Stimulated activated CD8-positive, alpha-beta memory T cell treated with anti-CD3 and anti-CD28 coated beads, Interleukin-7, amount 100 ng/mL, for 4 hours (primary cell): ENCODE measurements around the gene CTTN.

Experiments used
- DNase-seq, 2 donors: peaks; one replicate each; pipeline ENCODE4 v3.0.0-alpha.2; 2020; ENCODE audit warnings: low read depth in 2 of 2

CTTN gene

DNA sequence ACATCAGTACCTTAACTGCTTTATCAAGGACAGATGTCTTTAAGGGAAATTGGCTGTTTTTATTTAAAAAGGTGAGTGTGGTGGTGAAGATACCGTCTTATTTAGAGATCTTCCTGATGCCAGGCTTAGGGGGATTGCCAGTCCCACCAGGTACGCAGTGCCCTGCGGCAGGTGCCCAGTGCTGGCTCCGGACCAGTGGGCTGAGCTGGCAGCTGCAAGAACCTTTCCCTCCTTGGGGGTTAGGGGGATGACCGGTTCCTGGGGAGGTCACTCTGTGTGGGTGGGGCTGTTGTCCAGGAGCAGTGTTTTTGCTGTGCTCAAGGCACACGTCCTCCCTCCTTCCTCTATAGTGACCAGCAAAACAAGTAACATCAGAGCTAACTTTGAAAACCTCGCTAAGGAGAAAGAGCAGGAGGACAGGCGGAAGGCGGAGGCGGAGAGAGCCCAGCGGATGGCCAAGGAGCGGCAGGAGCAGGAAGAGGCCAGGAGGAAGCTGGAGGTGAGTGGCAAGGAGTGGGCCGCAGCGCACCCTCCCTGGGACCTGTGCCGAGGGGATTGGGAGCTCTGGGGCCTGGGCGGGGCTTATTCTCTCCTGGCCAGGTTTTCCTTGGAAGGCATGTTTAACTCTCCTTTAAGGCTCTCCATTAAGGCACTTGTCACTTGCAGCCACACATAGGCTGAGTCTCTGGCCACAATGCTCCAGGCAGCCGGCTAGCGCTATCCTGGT is 30.5 kb downstream of the CTTN start:
- no peak for DNase-seq

DNA sequence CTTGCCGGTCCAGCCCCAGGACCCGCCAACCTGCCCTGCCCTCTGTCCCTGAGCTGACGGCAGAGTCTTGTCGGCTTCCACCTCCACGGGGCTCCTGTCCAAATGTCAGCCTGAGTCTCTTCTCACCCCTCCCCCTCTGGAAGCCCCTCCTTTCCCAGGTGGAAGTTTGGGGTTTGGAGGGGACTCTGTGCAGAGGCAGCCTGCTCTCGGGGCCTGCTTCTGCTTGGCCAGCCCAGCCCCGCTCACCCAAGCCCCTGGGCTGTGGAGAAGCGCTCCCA is 31.0 kb downstream of the CTTN start:
- no peak for DNase-seq

DNA sequence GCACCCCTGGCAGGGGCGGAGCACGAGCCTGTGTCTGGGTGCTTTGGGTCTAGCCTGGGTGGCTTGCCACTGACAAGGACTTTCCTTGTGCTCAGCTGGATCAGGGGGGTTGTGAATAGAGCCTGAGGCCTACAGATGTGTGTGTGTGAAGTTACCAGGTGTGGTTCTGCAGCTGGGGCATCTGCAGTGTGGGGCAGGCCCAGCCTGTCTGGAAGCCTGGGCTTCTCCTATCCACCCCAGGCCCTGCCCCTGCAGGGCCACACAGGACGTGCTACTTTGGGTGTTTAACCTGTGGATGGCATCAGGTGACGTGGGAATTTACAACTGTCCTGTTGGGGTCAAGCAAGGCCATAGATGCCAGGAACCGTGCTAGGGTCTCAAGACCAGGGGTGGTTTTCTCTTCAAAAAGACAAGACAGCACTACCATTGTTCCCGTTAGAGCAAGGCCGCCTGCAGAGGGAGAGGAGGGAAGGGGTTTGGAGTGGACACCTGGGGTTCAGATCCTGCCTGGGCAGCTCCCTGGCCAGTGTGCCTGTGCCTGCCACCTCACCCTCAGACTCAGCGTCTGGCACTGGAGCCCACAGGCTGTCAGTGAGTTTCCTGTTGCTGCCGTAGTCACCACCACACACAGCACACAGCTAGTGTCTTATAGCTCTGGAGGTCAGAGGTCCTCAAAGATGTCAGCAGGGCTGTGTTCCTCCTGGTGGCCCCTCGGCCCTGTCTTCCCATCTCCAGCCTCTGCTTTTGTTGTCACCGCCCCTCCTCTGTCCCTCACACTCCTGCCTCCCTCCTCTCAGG is 31.6 kb downstream of the CTTN start:
- DNase-seq, result no peak

DNA sequence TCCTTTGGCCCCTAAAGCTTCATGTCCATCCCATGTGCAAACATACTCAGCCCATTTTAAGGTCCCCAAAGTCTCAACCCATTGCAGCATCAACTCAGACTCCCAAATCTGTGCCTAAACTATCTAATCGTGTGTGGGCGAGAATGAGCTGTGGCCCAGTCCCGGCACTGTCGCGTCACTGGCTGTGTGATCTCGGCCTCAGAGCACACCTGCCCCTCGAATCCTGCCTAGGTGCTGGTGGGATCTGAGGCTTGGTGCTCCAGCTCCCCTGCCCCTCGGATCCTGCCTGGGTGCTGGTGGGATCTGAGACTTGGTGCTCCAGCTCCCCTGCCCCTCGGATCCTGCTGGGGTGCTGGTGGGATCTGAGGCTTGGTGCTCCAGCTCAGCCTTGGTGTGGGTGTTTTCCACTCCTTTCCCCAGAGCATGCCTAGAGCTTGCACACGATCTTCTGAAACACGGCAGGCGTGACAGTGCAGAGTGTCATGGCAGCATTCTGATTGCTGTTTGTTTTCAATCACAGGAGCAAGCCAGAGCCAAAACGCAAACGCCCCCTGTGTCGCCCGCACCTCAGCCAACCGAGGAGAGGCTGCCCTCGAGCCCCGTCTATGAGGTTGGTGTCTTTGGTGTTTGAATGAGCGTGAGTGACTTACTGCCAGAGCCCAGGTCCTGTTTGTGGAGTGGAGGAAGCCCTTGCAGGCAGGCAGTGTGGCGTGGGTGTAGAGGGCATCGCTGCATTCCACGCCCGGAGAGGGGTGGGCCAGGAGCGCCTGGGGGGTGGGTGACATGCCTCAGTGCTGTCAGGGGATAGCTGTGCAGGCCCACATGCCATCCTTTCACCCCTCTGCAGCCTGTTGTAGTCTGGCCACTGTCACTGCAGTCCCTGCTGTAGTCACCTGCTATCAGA is 32.6 kb downstream of the CTTN start:
- DNase-seq, result no peak

DNA sequence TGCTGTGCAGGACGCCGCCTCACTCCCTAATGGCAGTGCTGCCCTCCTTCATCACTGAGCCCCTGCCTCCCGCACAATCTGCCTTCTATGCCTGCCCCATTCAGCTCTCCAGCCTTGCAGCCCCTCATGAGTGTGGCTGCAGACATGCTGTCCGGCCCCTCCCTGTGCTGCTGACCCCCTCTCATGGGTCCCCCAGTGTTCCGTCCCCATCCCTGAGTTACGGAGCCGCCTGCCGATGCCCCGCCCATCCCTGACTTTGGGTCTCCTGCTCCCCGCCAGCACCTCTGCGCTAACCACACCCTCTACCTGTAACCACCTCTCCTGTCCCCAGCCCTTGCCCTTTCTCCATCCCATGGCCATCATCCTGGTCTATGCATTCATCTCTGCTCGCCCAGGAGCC is 33.3 kb downstream of the CTTN start:
- no peak for DNase-seq

DNA sequence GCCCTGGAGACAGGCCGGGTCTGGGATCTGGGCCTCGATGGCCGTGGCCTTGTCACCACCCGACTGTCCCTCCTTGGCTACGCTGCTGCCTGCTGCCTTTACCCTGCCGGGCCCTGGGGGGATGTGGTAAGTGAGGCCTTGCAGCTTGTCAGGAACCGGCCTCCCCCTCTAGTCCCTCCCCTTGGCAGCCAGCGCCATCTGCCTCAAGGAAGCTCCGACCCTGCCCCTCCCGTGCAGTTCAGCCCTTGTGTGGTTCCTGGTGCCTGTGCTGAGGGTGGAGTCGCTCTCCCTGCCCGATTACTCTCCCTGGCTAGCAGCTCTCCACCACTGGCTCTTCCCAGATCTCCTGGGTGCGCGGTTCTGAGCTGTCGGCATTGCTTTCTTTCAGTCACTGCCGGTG is 33.7 kb downstream of the CTTN start:
- no peak for DNase-seq

DNA sequence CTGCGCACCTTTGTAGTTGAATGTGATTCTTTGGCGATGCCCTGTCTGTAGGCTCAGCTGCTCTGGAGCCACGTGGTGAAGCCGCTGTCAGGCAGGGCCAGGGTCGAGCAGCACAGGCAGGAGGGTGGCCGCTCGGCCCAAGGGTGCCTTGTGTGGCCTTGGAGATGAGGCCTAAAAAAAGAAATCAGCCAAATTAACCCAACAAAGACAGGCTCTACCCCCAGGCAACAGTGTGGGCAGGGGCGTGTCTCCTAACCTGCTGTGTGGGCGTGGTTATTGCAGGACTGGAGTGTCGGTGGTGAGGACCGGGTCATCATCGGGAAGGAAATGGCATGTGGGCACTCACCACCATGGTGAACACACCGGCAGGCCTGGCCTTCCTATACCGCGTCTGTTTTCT is 34.3 kb downstream of the CTTN start:
- DNase-seq, result no peak

DNA sequence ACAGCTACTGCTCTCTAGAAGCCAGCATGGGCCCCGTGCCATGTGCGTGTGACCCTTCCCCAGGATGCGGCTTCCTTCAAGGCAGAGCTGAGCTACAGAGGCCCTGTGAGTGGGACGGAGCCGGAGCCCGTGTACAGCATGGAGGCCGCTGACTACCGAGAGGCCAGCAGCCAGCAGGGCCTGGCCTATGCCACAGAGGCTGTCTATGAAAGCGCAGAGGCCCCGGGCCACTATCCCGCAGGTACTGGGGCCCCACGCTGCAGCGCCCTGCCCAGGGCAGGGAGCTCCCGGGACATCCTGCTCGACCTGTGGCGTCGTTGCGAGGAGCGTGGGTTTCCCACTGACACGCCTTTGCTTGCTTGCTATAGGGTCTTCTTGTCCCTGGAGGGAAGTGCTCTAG is 34.7 kb downstream of the CTTN start:
- no peak for DNase-seq

DNA sequence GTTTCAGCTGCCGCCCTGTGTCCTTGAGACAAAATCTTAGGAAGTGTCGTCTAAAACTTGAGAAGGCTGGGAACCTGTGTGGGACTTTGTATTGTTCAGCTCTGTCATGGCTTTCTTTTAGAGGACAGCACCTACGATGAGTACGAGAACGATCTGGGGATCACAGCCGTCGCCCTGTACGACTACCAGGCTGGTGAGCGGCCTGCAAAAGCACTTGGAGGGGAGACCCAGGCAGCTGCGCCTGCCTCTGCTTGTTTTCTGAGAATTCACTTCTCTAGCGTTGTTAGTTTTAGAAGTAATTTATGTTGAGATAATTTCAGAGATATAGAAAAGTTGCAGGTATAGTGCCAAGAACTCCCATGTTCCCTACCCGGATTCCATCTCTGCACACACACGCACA is 35.2 kb downstream of the CTTN start:
- DNase-seq, result no peak

DNA sequence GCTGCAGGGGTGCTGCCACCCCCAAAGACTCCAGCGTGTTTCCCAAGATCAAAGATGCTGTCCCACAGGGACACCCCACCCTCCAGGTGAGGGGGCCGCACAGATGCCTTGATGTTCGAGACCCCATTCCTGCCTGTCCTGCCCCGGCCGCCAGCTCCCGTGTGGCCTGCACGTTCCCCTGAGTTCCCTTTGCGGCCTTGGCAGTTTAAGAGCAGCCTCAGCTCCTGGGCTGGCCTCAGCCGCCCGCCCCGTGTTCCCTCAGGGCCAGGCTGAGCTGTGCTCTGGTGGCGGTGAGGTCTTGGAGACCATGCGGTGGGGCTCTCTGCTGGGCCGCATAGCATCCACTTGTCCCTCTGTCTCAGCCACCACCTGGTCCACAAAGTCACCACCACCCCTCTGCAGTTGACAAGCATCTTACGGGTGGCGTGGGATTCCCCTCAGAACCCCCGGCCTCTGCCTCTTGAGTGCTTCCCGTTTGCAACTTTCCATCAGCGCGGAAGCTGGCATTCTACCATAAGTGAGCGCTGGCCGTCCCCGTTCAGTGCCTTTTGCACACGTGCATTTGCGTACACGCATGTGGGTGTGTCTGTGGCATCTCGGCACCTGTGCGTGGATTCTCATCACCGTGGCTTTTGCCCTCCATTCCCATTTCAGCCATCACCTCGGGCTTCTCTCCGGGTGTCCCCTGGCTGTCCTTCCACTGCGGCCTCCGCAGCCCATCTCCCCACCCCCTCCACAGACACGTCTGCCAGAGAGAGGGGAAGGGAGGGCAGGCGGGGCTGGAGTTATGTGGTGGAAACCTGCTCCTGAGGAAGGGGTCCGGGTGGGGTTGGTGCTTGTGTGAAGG is 35.9 kb downstream of the CTTN start:
- no peak for DNase-seq

DNA sequence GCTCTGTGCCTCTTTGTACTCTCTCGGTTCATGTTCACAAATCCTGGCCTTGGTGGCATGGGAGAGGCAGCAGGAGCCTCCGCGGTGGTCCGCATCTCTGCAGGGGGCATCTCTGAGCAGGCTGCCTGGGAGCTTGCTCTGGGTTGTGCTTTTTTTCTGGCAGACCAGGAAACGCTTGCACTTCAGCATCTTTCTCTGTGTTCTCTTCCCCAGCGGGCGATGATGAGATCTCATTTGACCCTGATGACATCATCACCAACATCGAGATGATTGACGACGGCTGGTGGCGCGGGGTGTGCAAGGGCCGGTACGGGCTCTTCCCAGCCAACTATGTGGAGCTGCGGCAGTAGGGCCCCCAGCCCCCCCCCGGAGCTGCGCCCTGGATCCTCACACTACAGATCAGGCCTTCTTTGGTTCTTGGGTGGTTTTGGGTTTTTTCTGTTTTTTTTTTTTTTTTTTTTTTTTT is 36.5 kb downstream of the CTTN start:
- no peak for DNase-seq

DNA sequence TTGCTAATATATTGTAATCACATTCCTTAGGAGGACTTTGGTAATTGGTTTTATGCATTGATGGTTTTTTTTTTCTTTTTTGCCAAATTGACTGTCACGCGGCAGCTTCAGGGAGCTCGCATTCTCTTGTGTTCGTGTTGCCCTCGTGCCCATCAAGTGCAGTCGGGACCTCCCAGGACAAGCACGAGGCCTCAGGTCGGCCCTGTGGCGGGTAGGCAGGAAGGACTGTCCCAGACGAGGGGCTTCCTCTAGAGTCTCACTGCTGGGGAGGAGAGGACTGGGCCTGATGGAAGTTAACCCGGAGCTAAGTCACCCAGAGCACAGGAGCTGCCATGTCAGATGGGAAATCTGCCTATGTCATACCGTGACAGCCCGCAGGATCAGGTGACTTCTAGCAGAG is 37.0 kb downstream of the CTTN start:
- DNase-seq, result no peak

DNA sequence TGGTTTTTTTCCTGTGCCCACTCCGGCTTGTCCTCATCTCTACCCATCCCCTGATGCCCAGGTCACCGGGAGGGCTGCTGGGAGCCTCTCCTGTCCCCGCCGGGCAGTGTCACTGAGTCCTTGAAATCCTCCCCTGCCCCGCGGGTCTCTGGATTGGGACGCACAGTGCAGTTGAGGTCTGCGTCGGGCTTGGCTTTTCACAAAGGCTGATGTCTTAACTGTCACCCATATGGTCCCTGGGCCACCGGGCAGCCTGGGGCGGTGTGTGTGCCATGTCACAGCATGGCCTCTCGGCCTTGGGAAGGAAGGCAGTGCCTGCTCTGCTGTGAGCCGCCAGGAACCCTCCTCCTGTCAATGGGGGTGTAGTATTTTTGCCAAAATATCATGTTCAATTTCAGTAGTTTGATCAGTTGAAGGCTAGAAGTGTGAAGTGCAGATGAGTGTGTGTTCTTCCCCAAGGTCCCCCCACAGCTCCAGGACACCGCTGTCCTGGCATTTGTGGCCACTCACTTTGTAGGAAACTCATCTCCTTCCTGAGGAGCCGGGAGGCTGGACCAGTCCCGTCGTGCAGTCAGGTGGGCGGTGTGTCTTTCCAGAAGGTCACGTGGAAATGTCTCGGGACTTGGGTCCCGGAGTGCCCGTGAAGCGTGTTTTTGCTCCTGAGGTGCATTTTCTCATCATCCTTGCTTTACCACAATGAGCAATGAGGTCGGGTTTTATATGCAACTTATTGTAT is 37.6 kb downstream of the CTTN start:
- no peak for DNase-seq

DNA sequence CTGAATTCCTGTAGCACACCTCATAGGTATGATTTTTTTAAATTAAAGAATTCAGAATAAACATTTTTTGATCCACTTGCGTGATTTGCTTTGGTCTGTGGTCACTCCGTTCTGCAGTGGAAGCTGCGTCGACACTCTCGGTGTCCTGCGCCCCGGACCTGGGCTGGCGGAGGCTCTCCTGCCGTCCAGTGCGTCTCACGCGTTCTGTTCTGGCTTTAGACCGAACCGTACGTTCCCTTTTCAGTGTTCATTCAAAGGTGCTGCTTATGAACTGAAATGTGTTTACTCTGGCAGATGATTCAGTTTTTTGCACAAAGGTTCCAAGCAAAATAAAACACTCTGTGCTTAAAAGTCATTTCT is 38.2 kb downstream of the CTTN start:
- no peak for DNase-seq

DNA sequence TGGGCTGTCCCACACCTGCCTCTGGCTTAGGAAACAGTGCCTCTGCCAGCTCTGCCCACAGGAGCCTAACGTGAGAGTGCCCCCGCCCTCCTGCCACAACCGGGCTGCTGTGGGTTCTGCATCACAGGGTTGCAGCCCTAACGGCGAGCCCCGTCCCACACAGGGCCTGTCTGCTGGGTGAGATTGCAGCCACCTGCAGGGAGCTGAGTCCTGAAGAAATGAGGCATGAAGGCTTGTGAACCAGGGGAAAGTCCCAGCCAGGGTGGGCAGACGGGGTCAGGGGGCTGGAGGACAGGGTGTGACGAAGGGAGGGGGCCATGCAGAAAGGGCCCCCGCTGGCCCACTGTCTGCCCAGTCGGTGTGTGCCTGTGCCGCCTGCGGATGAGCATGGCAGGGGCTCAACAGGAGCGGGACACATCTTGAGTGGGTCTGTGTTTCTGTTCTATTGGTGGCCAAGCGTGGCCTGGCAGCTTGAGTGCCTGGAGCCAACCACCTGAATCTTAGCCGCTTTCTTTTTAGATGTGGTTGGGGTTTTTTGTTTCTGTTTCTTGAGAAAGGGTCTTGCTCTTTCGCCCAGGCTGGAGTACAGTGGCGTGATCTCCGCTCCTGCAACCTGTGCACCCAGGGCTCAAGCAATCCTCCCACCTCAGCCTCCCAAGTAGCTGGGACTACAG is 38.9 kb downstream of the CTTN start:
- no peak for DNase-seq

DNA sequence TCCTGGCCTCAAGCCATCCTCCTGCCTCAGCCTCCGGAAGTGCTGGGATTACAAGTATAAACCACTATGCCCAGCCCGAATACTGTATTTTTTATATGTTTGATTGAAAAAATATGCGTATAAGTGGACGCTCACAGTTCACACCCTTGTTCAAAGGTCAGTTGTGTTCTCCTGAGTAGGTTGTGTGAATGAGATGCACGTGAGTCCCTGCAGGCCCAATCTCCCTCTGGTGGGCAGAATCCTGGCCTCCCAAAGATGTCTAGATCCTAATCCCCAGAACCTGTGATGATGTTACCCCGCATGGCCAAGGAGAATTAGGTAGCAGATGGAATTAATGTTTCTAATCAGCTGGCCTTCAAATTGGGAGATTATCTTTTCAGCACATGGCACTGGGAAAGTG is 41.9 kb downstream of the CTTN start:
- no peak for DNase-seq

DNA sequence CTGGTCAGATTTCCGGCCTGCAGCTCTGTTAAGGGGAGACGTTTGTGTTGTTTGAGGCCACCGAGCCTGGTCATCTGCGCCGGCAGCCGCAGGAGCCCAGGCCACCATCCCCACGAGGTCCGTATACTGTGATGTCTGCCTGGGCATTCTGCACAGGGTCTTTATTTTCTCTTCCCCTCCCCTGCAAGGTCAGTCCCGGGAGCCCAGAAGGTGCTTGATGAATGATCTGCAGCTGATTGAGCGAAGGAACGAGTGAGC is 45.4 kb downstream of the CTTN start:
- DNase-seq, result no peak

DNA sequence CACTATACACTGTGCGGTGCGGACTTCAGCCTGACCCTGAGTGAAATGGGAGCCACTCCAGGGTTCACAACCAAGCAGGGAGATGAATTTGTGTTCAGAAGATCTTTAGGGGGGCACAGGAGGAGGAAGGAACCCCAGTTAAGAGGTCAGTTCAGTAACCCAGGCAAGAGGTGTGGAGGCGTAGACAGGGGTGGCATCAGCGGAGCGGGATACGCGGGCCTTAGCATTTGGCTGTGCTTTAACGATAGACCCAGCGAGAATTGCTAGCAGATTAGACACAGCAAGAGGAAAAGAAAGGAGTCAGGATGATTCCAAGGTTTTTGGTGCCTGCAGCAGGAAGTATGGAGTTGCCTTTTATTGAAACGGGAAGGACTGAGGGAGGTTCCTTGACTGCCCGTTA is 46.8 kb downstream of the CTTN start:
- DNase-seq, result no peak

DNA sequence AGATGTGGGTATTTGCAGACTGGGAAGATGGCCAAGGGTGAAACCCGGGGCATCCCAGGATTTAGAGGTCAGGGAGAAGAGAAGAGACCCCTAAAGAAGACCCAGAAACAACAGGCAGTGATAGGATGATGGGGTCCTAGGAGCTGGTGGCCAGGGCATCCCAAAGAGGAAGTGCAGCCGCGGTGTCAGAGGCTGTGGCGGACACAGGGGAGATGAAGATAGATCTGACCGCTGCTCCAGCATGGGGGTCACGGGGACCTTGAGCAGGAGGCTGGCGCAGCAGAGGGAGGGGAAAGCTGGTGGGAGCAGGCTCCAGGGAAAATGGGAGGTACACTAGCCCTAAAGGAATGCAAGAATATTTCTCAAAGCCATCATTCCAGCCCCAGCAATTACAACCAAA is 47.3 kb downstream of the CTTN start:
- no peak for DNase-seq

DNA sequence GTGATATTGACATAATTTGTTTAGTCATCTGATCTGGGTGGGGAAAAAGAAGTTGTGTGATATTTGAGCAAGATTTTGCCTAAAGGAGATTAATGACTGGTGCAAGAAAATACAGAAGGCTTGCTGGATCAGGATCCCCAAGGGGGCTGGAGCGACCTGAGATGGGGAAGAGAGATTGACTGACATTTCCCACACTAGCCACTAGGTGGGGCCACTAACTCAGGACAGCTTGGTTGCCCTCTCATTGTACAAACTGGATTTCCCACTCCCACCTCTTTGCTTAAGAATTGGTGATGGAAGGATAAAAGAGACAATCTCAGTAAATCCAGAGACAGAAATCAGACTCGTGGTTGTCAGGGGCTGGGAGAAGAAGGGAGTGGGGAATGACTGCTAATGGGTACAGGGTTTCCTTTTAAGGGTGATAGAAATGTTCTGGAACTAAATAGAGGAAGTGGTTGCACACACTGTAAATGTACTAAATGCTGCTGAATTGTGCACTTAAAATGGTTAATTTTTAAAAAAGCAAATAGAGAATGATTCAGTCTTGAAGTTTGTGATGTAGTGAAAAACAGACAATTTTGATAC is 50.7 kb downstream of the CTTN start:
- no peak for DNase-seq
